OCI-LY1 (cell line): ENCODE measurements around the gene PRPF38B.

Experiments used
- H2AFZ ChIP-seq: fragments of 200-600 bp; sonication (generic), shearing (Covaris generic); 2 replicates; pipeline ENCODE4 v1.6.0; 2014; ENCODE audit warnings: antibody characterized with exemption, mild to moderate bottlenecking, low read length
- H3F3A ChIP-seq: fragments of 200-600 bp; sonication (generic), shearing (Covaris generic); 2 replicates; pipeline ENCODE4 v1.6.0; 2014; ENCODE audit warnings: mild to moderate bottlenecking, antibody characterized with exemption, low read length, moderate library complexity; ENCODE audit not compliant: insufficient read depth
- H3K27ac ChIP-seq: fragments of 200-600 bp; sonication (generic); 2 replicates; pipeline ENCODE4 v1.5.1; 2014; ENCODE audit warnings: low read length, mixed run types, mild to moderate bottlenecking, low read depth; ENCODE audit not compliant: poor library complexity, severe bottlenecking
- H3K27me3 ChIP-seq: fragments of 200-600 bp; sonication (generic); 2 replicates; pipeline ENCODE4 v1.6.0; 2014; ENCODE audit warnings: antibody characterized with exemption, mild to moderate bottlenecking, low read length, moderate library complexity; ENCODE audit not compliant: insufficient read depth
- H3K36me3 ChIP-seq: fragments of 200-600 bp; sonication (generic); 2 replicates; pipeline ENCODE4 v1.6.1; 2014; ENCODE audit warnings: mild to moderate bottlenecking, antibody characterized with exemption, low read length, moderate library complexity, mixed read lengths; ENCODE audit not compliant: insufficient read depth
- H3K4me1 ChIP-seq: fragments of 200-600 bp; sonication (generic); 2 replicates; pipeline ENCODE4 v1.5.1; 2014; ENCODE audit warnings: mild to moderate bottlenecking, low read length, moderate library complexity; ENCODE audit not compliant: insufficient read depth, severe bottlenecking
- H3K4me2 ChIP-seq: fragments of 200-600 bp; sonication (generic), shearing (Covaris generic); 2 replicates; pipeline ENCODE4 v1.6.1; 2014; ENCODE audit warnings: low read length
- H3K4me3 ChIP-seq: fragments of 200-600 bp; sonication (generic); 2 replicates; pipeline ENCODE4 v1.5.1; 2014; ENCODE audit warnings: low read length, low read depth, mild to moderate bottlenecking, mixed read lengths; ENCODE audit not compliant: poor library complexity, severe bottlenecking
- H3K79me2 ChIP-seq: fragments of 200-600 bp; shearing (Covaris generic); 2 replicates; pipeline ENCODE4 v1.6.1; 2016; ENCODE audit warnings: mixed run types, low read length, mixed read lengths; ENCODE audit not compliant: insufficient read depth
- H3K9ac ChIP-seq: fragments of 200-600 bp; sonication (generic), shearing (Covaris generic); 2 replicates; pipeline ENCODE4 v1.6.1; 2014; ENCODE audit warnings: mild to moderate bottlenecking, low read length, mixed read lengths
- H3K9me2 ChIP-seq: fragments of 200-600 bp; sonication (generic), shearing (Covaris generic); 2 replicates; pipeline ENCODE4 v1.6.1; 2014; ENCODE audit warnings: low read depth, mild to moderate bottlenecking, low read length, mixed read lengths
- H3K9me3 ChIP-seq: fragments of 200-600 bp; shearing (Covaris generic); 2 replicates; pipeline ENCODE4 v1.6.1; 2014; ENCODE audit warnings: low read length, mixed read lengths
- H4K20me1 ChIP-seq: fragments of 200-600 bp; sonication (generic), shearing (Covaris generic); 2 replicates; pipeline ENCODE4 v1.6.0; 2016; ENCODE audit warnings: mild to moderate bottlenecking, low read length; ENCODE audit not compliant: insufficient read depth
- EZH2 ChIP-seq: fragments of 200-600 bp; sonication (generic), shearing (Covaris generic); IDR thresholded peaks from 2 replicates; pipeline ENCODE4 v1.8.0; 2017; ENCODE audit warnings: borderline replicate concordance, mixed run types, mild to moderate bottlenecking, antibody characterized with exemption, low read length, moderate library complexity, mixed read lengths
- TF ChIP-seq, protein P1 (sequence below): fragments of 200-600 bp; sonication (generic), shearing (Covaris generic); IDR thresholded peaks from 2 replicates; pipeline ENCODE4 v1.5.1; 2017; ENCODE audit warnings: mild to moderate bottlenecking, antibody characterized with exemption, low read length, moderate library complexity, mixed read lengths

Gene PRPF38B

GRCh38 chr1:108686614-108687313 lies 5.3 kb upstream of the PRPF38B start:
- Histone ChIP-seq H3K9ac (no peak overlapping the region), H3K4me3 (no peak overlapping the region), H2AFZ (no peak overlapping the region), H3K79me2 (no peaks in the 10 kb centered on the region), H4K20me1 (no peaks in the 10 kb centered on the region), H3K27ac (no peak overlapping the region), H3F3A (no peaks in the 10 kb centered on the region), H3K36me3 (no peaks in the 10 kb centered on the region), H3K27me3 (no peaks in the 10 kb centered on the region), H3K4me1 (peaks cover 11% of the 10 kb centered on the region), H3K9me2 (no peaks in the 10 kb centered on the region), H3K9me3 (no peaks in the 10 kb centered on the region), H3K4me2 (no peak overlapping the region)
- TF ChIP-seq, protein P1, sequence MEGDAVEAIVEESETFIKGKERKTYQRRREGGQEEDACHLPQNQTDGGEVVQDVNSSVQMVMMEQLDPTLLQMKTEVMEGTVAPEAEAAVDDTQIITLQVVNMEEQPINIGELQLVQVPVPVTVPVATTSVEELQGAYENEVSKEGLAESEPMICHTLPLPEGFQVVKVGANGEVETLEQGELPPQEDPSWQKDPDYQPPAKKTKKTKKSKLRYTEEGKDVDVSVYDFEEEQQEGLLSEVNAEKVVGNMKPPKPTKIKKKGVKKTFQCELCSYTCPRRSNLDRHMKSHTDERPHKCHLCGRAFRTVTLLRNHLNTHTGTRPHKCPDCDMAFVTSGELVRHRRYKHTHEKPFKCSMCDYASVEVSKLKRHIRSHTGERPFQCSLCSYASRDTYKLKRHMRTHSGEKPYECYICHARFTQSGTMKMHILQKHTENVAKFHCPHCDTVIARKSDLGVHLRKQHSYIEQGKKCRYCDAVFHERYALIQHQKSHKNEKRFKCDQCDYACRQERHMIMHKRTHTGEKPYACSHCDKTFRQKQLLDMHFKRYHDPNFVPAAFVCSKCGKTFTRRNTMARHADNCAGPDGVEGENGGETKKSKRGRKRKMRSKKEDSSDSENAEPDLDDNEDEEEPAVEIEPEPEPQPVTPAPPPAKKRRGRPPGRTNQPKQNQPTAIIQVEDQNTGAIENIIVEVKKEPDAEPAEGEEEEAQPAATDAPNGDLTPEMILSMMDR = no peak
- no peak for TF ChIP-seq EZH2

- Histone ChIP-seq H3K36me3 (peaks cover 23% of the 10 kb centered on the region), H3K4me3 (peak overlapping the region; percentile 78), H2AFZ (no peak overlapping the region), H4K20me1 (0 out of 2 replicates have a peak, but pooled peaks cover 2% of the 10 kb centered on the region), H3K4me2 (peak overlapping the region; percentile 82), H3F3A (no peaks in the 10 kb centered on the region), H3K9me3 (no peaks in the 10 kb centered on the region), H3K9ac (peak overlapping the region; percentile 87), H3K27me3 (no peaks in the 10 kb centered on the region), H3K27ac (peak overlapping the region; percentile 87), H3K4me1 (peaks cover 31% of the 10 kb centered on the region), H3K9me2 (no peaks in the 10 kb centered on the region), H3K79me2 (peaks cover 38% of the 10 kb centered on the region)
- no peak for TF ChIP-seq EZH2
- TF ChIP-seq, protein P1 = no peak
Observed at GRCh38 chr1:108691128-108691941, 775 bp upstream of the PRPF38B start.

- H2AFZ ChIP-seq = no peak overlapping the region
- peak overlapping the region; percentile 78 for H3K4me3 ChIP-seq
- H3K27ac ChIP-seq = peak overlapping the region; percentile 87
- no peaks in the 10 kb centered on the region for H3K27me3 ChIP-seq
- H3K9me3 ChIP-seq = no peaks in the 10 kb centered on the region
- H3K79me2 ChIP-seq = peaks cover 39% of the 10 kb centered on the region
- peak overlapping the region; percentile 87 for H3K9ac ChIP-seq
- H4K20me1 ChIP-seq = 0 out of 2 replicates have a peak, but pooled peaks cover 2% of the 10 kb centered on the region
- H3F3A ChIP-seq = no peaks in the 10 kb centered on the region
- H3K4me1 ChIP-seq = peaks cover 31% of the 10 kb centered on the region
- peak overlapping the region; percentile 82 for H3K4me2 ChIP-seq
- H3K9me2 ChIP-seq = no peaks in the 10 kb centered on the region
- H3K36me3 ChIP-seq = peaks cover 39% of the 10 kb centered on the region
- no peak for TF ChIP-seq EZH2
- TF ChIP-seq, protein P1 = peak; percentile 49; the same call in 1 of the 2 replicates
Observed at GRCh38 chr1:108692724-108693655, 880 bp downstream of the PRPF38B start.
